Measurements from ENCODE around the gene HIBCH.

The HIBCH gene

DNA sequence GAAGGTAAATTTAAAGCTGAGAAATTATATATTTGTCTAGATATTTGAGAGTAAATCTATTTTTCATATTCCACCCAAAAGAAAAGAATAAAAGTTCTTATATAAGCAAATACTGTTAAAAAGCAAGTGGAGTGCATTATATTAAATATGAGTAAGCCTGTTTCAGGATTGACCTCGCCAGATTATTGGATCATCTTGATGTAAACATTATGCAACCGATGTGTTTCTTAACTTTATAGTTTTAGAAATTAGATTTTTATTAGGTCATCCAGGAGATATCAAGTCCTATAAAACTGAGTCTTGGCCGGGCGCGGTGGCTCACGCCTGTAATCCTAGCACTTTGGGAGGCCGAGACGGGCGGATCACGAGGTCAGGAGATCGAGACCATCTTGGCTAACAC, 156.8 kb downstream of the HIBCH start:
- no peak for TF ChIP-seq FOXM1 (IDR thresholded peaks at IDR 0.05; ENCODE audit: borderline replicate concordance, low read depth)
- TF ChIP-seq TEAD4 (IDR thresholded peaks at IDR 0.05): no peak
- TF ChIP-seq CEBPB (IDR thresholded peaks at IDR 0.05): no peak
- no peak for TF ChIP-seq REST (IDR thresholded peaks at IDR 0.05; ENCODE audit: low read depth)

DNA sequence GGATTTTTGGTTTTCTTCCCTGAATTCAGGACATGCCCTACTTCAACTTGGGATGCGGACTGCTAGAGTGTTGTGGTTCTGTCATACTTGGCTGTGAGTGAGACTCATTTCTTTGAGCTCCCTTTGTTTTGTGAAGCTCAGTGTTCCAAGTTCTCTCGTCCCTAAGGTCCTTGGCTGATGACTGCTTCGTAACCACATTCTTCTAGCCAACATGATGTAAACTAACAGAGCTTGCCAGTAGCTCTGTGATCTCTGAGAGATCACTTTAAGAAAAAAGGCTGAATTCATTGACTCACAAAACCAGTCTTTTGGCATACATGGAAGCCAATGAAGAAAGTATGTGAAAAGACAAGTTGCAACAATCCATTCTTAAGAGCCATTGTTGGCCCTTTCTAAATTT, 160.2 kb downstream of the HIBCH start:
- TF ChIP-seq, protein P1, sequence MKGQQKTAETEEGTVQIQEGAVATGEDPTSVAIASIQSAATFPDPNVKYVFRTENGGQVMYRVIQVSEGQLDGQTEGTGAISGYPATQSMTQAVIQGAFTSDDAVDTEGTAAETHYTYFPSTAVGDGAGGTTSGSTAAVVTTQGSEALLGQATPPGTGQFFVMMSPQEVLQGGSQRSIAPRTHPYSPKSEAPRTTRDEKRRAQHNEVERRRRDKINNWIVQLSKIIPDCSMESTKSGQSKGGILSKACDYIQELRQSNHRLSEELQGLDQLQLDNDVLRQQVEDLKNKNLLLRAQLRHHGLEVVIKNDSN (IDR thresholded peaks at IDR 0.05): no peak
- no peak for TF ChIP-seq ZBTB7A (IDR thresholded peaks at IDR 0.05; ENCODE audit: low read depth)
- TF ChIP-seq MAX (IDR thresholded peaks at IDR 0.05): no peak

DNA sequence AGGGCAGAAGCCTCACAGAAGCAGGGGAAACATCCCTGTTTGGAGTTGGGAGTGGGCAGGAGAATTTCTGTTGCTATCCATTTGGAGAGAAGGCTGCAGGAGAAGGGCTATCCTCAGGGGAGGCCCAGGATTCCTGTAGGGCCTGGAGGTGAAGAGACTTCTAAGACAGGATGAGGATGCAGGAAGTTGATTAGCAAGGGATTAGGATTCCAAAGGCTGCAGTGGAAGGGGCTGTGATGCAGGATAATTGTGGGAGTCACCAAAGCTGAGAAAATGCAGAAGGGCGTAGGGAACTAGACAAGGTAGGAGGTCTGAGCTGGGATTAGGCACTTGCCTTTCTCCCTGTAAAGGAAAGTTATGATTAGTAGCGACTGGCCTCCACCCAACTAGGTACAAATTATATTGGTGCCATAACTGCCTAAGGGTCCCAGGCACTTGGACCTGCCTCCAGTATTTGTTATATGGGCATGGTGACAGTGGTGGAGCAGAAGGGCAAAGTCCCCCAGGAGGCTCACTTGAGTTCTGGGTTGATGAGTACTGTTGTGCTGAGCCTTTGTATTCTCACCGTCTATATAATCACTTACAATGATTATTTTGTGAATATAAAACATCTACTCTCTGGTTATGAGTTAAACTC, 160.7 kb downstream of the HIBCH start:
- TF ChIP-seq TCF12 (IDR thresholded peaks at IDR 0.05; ENCODE audit: low read depth) (no peak), TAF1 (IDR thresholded peaks at IDR 0.05; ENCODE audit: low read depth) (no peak)

- TF ChIP-seq ZBTB7A (IDR thresholded peaks at IDR 0.05; ENCODE audit: low read depth) (no peak), FOXM1 (IDR thresholded peaks at IDR 0.05; ENCODE audit: borderline replicate concordance, low read depth) (no peak)
These were observed 163.0 kb downstream of the HIBCH start for GRCh38 chr2:190156530-190157212.
